NCI-H128 (cell line): ENCODE measurements around the gene SMC5.
"Not testable (repeated sequence)": the region's sequence is repeated elsewhere in the genome, so short reads cannot be mapped to it uniquely, and the experiment has no call there.

Source experiments
- DNase-seq: peaks from one replicate; lab custom pipeline; 2025; ENCODE audit not compliant: unreplicated experiment; lab: John Stamatoyannopoulos, UW

Gene SMC5

DNA sequence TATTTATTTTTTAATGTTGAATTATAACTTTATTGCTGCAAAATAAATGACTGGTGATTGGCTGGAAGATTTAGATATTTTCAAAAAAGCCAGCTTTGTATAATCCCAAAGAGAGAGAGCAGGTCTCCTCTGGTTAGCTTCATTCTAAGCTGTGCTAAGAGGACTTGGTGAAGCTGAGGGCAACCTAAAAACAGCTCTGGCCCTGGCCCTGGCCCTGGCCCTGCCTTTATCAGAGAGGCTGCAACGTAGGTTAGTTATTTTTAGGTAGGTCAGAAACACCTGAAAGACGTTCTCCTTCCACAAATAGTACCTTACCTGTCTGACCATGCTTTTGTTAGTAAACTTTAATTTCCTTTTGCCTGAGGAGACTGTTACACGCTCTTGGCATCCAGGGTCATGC lies 97.0 kb downstream of the SMC5 start:
- no peak for DNase-seq

DNA sequence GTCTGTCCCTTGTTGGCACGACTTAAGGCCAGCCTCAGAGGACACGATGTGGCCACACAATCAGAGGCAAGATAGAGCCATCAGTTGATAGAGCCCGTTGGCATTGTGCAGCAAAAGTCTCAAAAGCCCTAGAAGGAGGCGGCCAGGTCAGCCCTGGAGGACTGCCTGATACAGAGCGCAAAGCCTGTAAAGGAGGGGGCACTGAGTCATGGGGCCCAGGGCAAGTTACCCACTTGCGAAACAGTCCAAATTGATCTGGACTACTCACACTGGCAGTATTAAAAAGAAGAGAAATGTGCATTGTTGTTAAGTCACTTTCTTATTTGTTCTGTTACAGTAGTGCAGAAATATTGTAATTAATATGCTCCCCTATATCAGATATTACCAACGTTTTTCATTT lies 104.2 kb downstream of the SMC5 start:
- DNase-seq: no peak

GRCh38 chr9:70363760-70364159 lies 105.0 kb downstream of the SMC5 start:
- no peak for DNase-seq

DNA sequence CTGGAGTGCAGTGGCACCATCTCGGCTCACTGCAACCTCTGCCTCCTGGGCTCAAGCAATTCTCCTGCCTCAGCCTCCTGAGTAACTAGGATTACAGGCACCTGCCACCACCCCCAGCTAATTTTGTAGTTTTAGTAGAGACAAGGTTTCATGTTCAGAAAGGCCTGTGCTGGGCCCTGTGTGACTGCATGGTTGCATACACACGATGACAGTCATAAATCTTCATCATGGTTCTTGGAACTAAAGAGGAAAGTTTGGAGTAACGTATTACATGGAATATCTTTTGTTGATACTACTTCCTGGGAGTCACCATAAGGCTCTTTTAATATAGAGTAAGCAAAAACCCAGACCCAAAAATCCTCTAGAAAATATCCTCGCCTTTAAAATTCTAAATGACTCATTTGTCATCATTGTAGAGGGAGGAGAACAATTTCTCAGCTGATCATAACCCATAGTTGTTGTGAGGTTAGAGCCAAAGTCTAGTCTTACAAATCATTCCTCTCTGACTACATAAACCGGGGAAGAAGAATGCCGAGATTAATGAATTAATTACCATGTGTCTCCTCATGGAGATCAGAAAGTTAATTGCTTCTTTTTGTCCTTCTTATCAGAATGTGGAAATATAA lies 108.6 kb downstream of the SMC5 start:
- DNase-seq: no peak

DNA sequence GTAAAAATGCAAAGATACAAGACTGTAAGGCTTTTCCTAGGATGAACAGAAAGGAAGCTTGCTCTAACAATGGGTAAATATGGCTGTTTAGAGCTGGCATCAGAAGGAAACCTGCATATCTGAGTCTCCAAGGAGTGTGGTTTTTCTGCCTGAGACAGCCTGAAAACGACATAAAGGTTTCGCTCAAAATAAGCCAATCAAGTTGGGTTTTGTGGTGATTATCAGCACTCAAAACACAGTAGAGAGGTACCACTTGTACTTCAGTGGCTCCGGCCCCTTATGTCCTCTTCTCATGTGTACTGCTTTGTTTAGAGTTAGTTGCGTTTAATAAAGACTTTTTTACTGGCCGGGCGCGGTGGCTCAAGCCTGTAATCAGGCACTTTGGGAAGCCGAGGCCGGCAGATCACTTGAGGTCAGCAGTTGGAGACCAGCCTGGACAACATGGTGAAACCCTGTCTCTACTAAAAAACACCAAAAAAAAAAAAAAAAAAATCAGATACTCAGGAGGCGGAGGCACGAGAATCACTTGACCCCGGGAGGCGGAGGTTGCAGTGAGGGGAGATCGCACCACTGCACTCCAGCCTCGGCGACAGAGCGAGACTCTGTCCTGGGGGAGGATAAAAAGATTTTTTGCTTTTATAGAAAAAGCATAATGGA lies 116.3 kb downstream of the SMC5 start:
- no peak for DNase-seq

DNA sequence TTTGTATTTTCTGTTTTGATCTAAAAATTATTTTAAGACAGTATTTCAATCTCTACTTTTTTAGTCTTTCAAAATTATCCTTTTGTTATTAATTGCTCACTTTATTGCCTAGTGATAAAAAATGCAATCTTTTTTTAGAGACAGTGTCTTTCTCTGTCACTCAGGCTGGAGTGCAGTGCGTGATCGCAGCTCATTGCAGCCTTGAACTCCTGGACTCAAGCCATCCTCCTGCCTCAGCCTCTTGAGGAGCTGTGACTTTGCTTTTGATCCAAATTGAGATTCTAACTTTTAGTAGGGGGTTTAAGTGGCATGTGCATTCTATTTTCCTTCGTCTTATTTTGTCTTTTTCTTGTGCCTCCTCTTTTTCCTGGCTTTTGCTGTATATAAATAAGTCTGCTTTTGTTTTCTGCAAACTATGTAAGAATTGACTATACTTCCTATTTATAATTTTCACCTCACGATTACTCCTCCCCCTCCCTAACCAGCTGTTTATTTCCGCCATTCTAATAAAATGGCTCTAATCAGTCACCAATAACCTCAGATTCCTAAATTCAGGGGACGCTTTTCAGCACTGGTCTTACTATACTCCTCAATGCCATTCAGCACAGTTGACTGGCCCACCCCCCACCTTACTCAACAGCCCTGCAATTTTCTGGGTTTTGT lies 123.4 kb downstream of the SMC5 start:
- no peak for DNase-seq

DNA sequence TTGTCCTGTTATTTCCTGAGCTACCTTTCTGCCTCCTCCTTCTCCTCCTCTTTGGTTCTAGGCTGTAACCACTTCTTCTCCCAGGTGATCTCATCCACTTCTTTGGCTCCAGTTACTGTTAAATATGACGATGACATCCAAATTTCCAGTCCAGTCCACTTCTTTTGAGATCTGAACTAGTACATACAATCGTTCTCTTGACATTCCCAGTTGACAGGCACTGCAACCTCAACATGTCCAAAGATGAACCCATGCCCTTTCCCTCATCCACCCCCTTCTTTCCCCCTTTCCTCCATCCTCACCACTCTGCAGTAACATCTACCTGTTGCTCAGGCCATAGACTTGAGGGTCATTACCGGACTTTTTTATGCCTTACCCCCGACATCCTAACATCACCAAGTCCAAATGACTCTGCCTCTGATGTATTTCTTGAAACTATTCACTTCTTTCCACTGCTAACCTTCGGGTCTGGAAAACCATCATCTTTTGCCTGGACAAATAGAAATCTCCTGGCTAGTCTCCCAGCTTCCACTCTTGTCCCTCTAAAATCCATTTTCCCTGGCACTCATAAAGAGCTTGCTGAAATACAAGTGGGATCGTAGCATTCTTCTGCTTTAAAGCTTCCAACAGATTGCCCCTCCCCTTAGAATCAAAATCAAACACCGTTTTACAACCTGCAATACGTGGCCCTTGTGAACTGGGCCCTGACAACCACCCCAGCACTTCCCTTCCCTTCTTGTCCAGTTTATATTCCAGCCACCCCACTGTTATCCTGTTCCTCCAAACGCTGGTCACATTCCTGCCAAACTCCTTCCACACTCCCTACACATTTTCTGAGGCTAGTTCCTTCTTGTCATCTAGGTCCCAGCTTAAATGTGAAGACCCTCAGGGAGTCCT lies 124.2 kb downstream of the SMC5 start:
- no peak for DNase-seq

GRCh38 chr9:70385426-70385825 lies 126.6 kb downstream of the SMC5 start:
- no peak for DNase-seq

DNA sequence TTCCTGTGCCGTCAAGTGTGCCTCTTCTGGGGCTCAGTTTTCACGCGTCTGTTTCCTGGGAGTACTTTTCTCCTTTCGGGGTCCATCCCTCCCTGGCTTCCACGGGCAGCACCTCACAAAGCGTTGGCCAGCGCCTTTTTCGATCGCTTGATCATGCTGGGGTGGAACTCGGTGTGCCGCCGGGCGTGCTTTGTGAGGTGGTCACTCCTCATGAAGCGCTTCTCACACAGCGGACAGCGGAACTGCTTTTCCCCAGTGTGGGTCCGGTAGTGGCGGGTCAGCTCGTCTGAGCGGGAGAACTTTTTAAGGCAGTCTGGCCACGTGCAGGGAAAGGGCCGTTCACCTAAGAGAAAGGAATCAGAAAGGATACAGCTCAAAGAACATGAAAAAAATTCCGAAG lies 128.9 kb downstream of the SMC5 start:
- no peak for DNase-seq

DNA sequence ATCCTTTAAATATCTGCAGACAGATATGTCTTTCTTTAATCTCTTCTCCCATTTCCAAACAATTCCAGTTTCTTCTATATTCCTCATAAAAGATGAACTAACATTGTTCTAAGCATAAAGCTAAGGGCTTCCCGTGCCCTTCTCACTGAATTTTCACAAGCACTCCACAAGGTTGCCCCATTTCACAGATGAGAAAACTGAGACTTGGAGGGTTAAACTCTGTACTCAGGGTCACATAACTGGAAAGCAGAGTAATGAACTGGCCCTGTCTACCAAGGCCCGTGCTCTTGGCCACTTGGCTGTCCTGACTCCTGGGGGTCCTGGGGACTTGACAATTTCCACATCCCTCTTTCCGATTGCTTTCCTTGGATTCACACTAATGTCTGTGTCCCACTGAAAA lies 130.4 kb downstream of the SMC5 start:
- DNase-seq: no peak

GRCh38 chr9:70389621-70390266 lies 131.0 kb downstream of the SMC5 start:
- no peak for DNase-seq

DNA sequence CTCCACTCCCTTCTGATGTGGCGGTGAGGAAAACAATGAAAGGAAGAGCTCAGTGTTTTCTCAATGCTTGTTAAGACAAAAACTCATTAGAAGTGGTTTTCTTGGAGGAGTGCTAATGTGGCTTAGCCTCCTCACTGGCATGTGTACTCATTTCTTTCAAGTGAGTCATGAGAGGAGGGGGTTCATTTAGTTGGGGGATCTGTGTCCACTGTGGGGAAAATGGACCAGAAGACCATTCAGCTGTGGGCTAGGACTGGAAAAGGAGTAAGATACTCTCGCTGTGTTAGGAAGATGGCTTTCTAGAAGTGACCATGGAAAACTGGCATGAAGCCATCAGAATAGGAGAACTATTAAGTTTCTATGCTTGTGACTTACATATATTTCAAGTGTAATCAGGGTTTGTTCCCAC lies 132.2 kb downstream of the SMC5 start:
- no peak for DNase-seq

DNA sequence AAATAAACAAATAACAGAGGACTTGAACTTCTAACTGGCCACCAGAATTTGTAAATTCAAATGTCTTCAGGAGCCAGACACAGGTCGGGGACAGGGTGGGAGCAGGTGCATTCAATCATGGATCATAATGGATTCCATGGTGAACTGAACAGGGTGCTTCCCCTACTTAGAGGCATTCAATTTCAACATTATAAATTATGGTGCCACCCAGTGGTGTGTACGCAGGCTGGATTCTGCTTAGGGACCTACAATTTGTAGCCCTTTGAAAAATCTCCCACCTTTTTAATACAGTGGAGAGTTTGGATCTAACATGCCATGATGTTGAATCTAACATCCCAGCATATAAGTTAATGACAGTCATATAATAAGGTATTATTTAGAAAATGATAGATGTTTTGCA lies 133.4 kb downstream of the SMC5 start:
- no peak for DNase-seq

DNA sequence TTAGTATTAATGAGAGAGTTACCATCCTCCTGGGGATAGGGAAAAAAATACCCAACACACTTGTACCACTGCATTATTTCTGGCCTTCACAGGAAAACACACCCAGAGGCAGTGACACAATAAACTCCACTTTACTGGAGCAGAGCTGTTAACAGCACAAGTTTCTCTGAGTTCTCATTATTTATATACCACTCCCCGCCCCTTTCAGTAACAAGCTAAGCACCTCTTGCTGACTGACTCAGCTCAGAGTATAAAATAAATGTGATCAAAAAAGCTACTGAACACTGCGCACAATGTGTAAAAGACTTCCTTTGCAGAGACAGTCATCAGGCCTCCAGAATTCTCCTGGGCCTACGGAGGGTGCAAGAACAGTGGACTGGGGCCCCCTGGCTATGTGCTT lies 134.1 kb downstream of the SMC5 start:
- DNase-seq: no peak

DNA sequence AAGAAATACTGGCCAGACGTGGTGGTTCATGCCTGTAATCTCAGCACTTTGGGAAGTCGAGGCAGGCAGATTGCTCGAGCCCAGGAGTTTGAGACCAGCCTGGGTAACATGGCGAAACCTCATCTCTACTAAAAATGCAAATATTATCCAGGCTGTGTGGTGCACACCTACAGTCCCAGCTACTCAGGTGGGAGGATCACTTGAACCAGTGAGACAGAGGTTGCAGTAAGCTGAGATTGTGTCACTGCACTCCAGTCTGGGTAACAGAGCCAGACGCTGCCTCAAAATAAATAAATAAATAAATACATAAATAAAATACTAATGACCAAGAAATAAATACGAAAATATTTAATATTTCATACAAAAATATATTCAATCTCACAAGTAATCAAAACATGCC lies 136.9 kb downstream of the SMC5 start:
- DNase-seq: no peak

- DNase-seq: no peak
Measured at GRCh38 chr9:70398145-70398556, 139.4 kb downstream of the SMC5 start.

GRCh38 chr9:70399141-70399540 lies 140.4 kb downstream of the SMC5 start:
- DNase-seq: no peak

DNA sequence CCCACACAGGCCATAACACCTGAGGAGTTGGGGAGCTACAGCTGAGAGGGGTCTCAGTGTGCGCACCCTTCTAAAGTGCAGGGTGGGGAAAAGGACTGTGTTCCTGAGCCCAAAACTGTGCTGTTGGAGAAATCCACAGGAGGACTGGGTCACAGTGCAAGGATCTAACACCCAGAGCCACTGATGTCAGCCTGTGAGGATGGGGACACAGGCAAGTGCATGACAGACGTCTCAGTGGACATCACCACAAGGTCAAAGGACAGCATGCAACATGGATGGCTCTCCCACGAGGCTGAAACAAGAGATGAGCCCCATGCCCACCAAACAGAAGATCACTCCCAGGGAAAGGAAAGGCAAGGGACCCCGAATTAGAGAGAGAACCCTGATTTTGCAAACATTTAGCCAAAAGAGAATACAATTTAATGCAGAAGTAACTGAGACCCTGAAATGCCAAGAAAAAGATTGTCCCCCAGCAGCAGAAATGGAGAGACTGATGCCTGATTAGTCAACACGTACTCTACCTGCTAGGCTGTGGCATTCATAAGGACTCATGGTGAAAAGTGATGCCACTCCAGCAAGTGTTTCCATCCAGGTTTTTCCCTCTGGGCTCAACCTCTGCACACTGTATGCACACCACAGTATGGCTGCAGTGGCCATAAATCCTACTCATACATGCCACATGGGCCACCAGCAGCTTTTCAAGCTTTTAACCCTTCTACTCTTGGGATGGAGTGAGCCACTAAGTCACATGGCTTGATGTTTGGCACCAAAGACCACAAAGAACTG lies 141.5 kb downstream of the SMC5 start:
- no peak for DNase-seq

DNA sequence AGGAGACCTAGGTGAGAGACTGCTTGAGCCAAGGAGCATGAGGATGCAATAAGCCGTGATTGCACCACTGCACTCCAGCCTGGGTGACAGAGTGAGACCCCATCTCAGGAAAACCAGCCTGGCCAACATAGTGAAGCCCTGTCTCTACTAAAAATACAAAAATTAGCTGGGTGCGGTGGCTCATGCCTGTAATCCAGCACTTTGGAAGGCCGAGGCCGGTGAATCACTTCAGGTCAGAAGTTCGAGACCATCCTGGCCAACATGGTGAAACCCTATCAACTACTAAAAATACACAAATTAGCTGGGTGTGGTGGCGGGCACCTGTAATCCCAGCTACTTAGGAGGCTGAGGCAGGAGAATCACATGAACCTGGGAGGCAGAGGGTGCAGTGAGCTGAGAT lies 142.5 kb downstream of the SMC5 start:
- DNase-seq: not testable (repeated sequence)

GRCh38 chr9:70402213-70402612 lies 143.4 kb downstream of the SMC5 start:
- no peak for DNase-seq
